GM23338 (cell line): ENCODE measurements around the gene FGF9. TPM values are rescaled to one million over a fixed set of nuclear protein-coding genes. Genes with fewer than 3 reads are reported as not detected.

Experiments used
- ATAC-seq: fragments of 200-7000 bp; cut with Tn5 transposase; 3 replicates; pipeline ENCODE4 v1.9.1; 2020
- DNase-seq: peaks from one replicate; pipeline ENCODE4 v3.0.0-alpha.2; 2015; ENCODE audit warnings: low spot score
- H2AFZ ChIP-seq: fragments of 200-600 bp; sonication (generic); 2 replicates; pipeline ENCODE4 v1.8.0; 2016; ENCODE audit warnings: antibody characterized with exemption, mild to moderate bottlenecking, moderate library complexity
- H3F3A ChIP-seq: fragments of 200-600 bp; sonication (generic); replicated peaks from 2 replicates; pipeline ENCODE4 v1.8.0; 2017; ENCODE audit warnings: antibody characterized with exemption, mixed run types, low read depth
- H3K27ac ChIP-seq: fragments of 200-600 bp; sonication (generic); 2 replicates; pipeline ENCODE4 v1.6.1; 2016; ENCODE audit warnings: low read depth
- H3K27me3 ChIP-seq: fragments of 200-600 bp; sonication (generic); 2 replicates; pipeline ENCODE4 v1.8.0; 2016; ENCODE audit warnings: mild to moderate bottlenecking, mixed run types, moderate library complexity; ENCODE audit not compliant: insufficient read depth
- H3K36me3 ChIP-seq: fragments of 200-600 bp; sonication (generic); 2 replicates; pipeline ENCODE4 v1.8.0; 2016; ENCODE audit warnings: mild to moderate bottlenecking; ENCODE audit not compliant: insufficient read depth
- H3K4me1 ChIP-seq: fragments of 200-600 bp; sonication (generic); 2 replicates; pipeline ENCODE4 v1.8.0; 2016; ENCODE audit warnings: mild to moderate bottlenecking, moderate library complexity; ENCODE audit not compliant: insufficient read depth
- H3K4me2 ChIP-seq: fragments of 200-600 bp; sonication (generic); 2 replicates; pipeline ENCODE4 v1.7.1; 2017; ENCODE audit warnings: mixed run types
- H3K4me3 ChIP-seq: fragments of 200-600 bp; sonication (generic); 2 replicates; pipeline ENCODE4 v1.6.1; 2016; ENCODE audit warnings: mixed run types
- H3K79me2 ChIP-seq: fragments of 200-600 bp; sonication (generic); replicated peaks from 2 replicates; pipeline ENCODE4 v1.8.0; 2017; ENCODE audit warnings: mild to moderate bottlenecking; ENCODE audit not compliant: insufficient read depth
- H3K9me2 ChIP-seq: fragments of 200-600 bp; sonication (generic); 2 replicates; pipeline ENCODE4 v1.8.0; 2017; ENCODE audit not compliant: insufficient read depth
- H4K20me1 ChIP-seq: fragments of 200-600 bp; sonication (generic); replicated peaks from 2 replicates; pipeline ENCODE4 v1.8.0; 2017; ENCODE audit warnings: mild to moderate bottlenecking; ENCODE audit not compliant: insufficient read depth
- H3K27ac Mint-ChIP-seq: 2 replicates; pipeline ENCODE4 v1.8.0; 2020; ENCODE audit warnings: inconsistent platforms, mild to moderate bottlenecking, moderate library complexity, mixed read lengths
- H3K27me3 Mint-ChIP-seq: 3 replicates; pipeline ENCODE4 v1.8.0; 2022; ENCODE audit warnings: low read depth, mild to moderate bottlenecking, moderate library complexity, mixed read lengths, inconsistent platforms; ENCODE audit not compliant: insufficient read depth, poor library complexity
- H3K36me3 Mint-ChIP-seq: 3 replicates; pipeline ENCODE4 v1.8.0; 2021; ENCODE audit warnings: low read depth, mild to moderate bottlenecking, inconsistent platforms, moderate library complexity, mixed read lengths
- H3K4me1 Mint-ChIP-seq: 3 replicates; pipeline ENCODE4 v1.8.0; 2020; ENCODE audit warnings: mild to moderate bottlenecking, inconsistent platforms, mixed read lengths
- H3K4me3 Mint-ChIP-seq: 3 replicates; pipeline ENCODE4 v1.8.0; 2021; ENCODE audit warnings: moderate library complexity, mild to moderate bottlenecking, inconsistent platforms, mixed read lengths
- H3K9me3 Mint-ChIP-seq: 3 replicates; pipeline ENCODE4 v1.8.0; 2020; ENCODE audit warnings: moderate library complexity, mild to moderate bottlenecking, inconsistent platforms, mixed read lengths
- CREB1 ChIP-seq: fragments of 250-450 bp; sonication (Bioruptor Pico); IDR thresholded peaks from 2 replicates; pipeline ENCODE4 v1.5.0; 2020; ENCODE audit warnings: low read depth, mild to moderate bottlenecking, moderate library complexity
- CTCF ChIP-seq, 2 experiments: fragments of 200-600 bp in 1 of 2; sonication (generic) in 1 of 2; conservative IDR thresholded peaks; 2 replicates each; pipeline versions ENCODE4 v1.5.1 to v1.6.1; 2016 to 2017; ENCODE audit warnings: antibody characterized with exemption in 2 of 2, low read depth in 2 of 2, mild to moderate bottlenecking in 2 of 2, moderate library complexity in 1 of 2
- ETS1 ChIP-seq: IDR thresholded peaks from 2 replicates; pipeline ENCODE4 v1.6.1; 2016; ENCODE audit warnings: antibody characterized with exemption
- EZH2 ChIP-seq: fragments of 200-600 bp; sonication (generic); IDR thresholded peaks from one replicate; pipeline ENCODE4 v1.8.0; 2017; ENCODE audit warnings: antibody characterized with exemption, mild to moderate bottlenecking, low read depth; ENCODE audit not compliant: unreplicated experiment
- EZH2phosphoT487 ChIP-seq: fragments of 200-600 bp; sonication (generic); IDR thresholded peaks from one replicate; pipeline ENCODE4 v1.8.1; 2018; ENCODE audit warnings: antibody characterized with exemption; ENCODE audit not compliant: unreplicated experiment
- JUNB ChIP-seq: IDR thresholded peaks from one replicate; pipeline ENCODE4 v1.6.1; 2016; ENCODE audit warnings: antibody characterized with exemption; ENCODE audit not compliant: unreplicated experiment
- NANOG ChIP-seq: IDR thresholded peaks from 2 replicates; pipeline ENCODE4 v1.6.1; 2016; ENCODE audit warnings: antibody characterized with exemption, borderline replicate concordance
- POLR2AphosphoS5 ChIP-seq: IDR thresholded peaks from 2 replicates; pipeline ENCODE4 v1.6.1; 2016; ENCODE audit warnings: antibody characterized with exemption, low read depth
- REST ChIP-seq: IDR thresholded peaks from one replicate; pipeline ENCODE4 v1.6.1; 2018; ENCODE audit warnings: antibody characterized with exemption; ENCODE audit not compliant: unreplicated experiment
- STAT1 ChIP-seq: IDR thresholded peaks from one replicate; pipeline ENCODE4 v1.6.1; 2016; ENCODE audit warnings: antibody characterized with exemption; ENCODE audit not compliant: unreplicated experiment
- ZNF114 ChIP-seq: fragments of 250-450 bp; sonication (Bioruptor Pico); IDR thresholded peaks from 2 replicates; pipeline ENCODE4 v1.5.0; 2020; ENCODE audit warnings: mild to moderate bottlenecking, moderate library complexity
- ZNF331 ChIP-seq: fragments of 250-450 bp; sonication (Bioruptor Pico); IDR thresholded peaks from 2 replicates; pipeline ENCODE4 v1.5.0; 2020; ENCODE audit warnings: low read depth, mild to moderate bottlenecking, moderate library complexity
- polyA plus RNA-seq: library from polyadenylated mRNA; unstranded; fragments of >200 nt; fragmentation: Nextera tagmentation; extraction: Ambion mirVana; gene quantifications from 2 replicates; pipeline ENCODE4 v1.2.1, GENCODE V29; 2016
- total RNA-seq: library from RNA; depleted of rRNA; stranded (reverse); fragments of >200 nt; shearing (Covaris generic); gene quantifications from 2 replicates; pipeline ENCODE4 v1.2.3, GENCODE V29; 2014
- TF ChIP-seq, protein P1 (sequence below): fragments of 250-450 bp; sonication (Bioruptor Pico); IDR thresholded peaks from 2 replicates; pipeline ENCODE4 v1.5.0; 2020; ENCODE audit warnings: mild to moderate bottlenecking, moderate library complexity

Gene FGF9
- total and polyA plus RNA-seq, 2 experiments from 2014 or later, result 0.27 TPM; not detected in 1

GRCh38 chr13:21685485-21686064 is 14.7 kb downstream of the FGF9 start:
- Histone ChIP-seq H3F3A (no peaks in the 10 kb centered on the region), H3K4me3 (no peak overlapping the region), H3K9me2 (no peaks in the 10 kb centered on the region), H2AFZ (no peak overlapping the region), H3K27ac (no peak overlapping the region), H3K36me3 (no peaks in the 10 kb centered on the region), H3K4me2 (no peak overlapping the region), H3K4me1 (no peaks in the 10 kb centered on the region), H3K79me2 (no peaks in the 10 kb centered on the region), H4K20me1 (no peaks in the 10 kb centered on the region), H3K27me3 (no peaks in the 10 kb centered on the region)
- Mint-ChIP-seq H3K4me1 (0 out of 3 replicates have a peak, but pooled peaks cover 3% of the 10 kb centered on the region), H3K27me3 (peaks cover 3% of the 10 kb centered on the region), H3K36me3 (no peaks in the 10 kb centered on the region), H3K9me3 (no peaks in the 10 kb centered on the region), H3K27ac (no peak overlapping the region), H3K4me3 (no peak overlapping the region)
- ATAC-seq (no peak), DNase-seq (no peak)
- TF ChIP-seq ZNF331 (CRISPR knock-in tag) (no peak), EZH2phosphoT487 (no peak), POLR2AphosphoS5 (no peak), STAT1 (no peak), CREB1 (no peak), ZNF114 (CRISPR knock-in tag) (no peak), CTCF (conservative IDR thresholded peaks at IDR 0.05; ENCODE audit: low read depth in 2 of 2) (no peak), NANOG (no peak), EZH2 (no peak), JUNB (no peak), REST (no peak), ETS1 (no peak)
- TF ChIP-seq, protein P1, sequence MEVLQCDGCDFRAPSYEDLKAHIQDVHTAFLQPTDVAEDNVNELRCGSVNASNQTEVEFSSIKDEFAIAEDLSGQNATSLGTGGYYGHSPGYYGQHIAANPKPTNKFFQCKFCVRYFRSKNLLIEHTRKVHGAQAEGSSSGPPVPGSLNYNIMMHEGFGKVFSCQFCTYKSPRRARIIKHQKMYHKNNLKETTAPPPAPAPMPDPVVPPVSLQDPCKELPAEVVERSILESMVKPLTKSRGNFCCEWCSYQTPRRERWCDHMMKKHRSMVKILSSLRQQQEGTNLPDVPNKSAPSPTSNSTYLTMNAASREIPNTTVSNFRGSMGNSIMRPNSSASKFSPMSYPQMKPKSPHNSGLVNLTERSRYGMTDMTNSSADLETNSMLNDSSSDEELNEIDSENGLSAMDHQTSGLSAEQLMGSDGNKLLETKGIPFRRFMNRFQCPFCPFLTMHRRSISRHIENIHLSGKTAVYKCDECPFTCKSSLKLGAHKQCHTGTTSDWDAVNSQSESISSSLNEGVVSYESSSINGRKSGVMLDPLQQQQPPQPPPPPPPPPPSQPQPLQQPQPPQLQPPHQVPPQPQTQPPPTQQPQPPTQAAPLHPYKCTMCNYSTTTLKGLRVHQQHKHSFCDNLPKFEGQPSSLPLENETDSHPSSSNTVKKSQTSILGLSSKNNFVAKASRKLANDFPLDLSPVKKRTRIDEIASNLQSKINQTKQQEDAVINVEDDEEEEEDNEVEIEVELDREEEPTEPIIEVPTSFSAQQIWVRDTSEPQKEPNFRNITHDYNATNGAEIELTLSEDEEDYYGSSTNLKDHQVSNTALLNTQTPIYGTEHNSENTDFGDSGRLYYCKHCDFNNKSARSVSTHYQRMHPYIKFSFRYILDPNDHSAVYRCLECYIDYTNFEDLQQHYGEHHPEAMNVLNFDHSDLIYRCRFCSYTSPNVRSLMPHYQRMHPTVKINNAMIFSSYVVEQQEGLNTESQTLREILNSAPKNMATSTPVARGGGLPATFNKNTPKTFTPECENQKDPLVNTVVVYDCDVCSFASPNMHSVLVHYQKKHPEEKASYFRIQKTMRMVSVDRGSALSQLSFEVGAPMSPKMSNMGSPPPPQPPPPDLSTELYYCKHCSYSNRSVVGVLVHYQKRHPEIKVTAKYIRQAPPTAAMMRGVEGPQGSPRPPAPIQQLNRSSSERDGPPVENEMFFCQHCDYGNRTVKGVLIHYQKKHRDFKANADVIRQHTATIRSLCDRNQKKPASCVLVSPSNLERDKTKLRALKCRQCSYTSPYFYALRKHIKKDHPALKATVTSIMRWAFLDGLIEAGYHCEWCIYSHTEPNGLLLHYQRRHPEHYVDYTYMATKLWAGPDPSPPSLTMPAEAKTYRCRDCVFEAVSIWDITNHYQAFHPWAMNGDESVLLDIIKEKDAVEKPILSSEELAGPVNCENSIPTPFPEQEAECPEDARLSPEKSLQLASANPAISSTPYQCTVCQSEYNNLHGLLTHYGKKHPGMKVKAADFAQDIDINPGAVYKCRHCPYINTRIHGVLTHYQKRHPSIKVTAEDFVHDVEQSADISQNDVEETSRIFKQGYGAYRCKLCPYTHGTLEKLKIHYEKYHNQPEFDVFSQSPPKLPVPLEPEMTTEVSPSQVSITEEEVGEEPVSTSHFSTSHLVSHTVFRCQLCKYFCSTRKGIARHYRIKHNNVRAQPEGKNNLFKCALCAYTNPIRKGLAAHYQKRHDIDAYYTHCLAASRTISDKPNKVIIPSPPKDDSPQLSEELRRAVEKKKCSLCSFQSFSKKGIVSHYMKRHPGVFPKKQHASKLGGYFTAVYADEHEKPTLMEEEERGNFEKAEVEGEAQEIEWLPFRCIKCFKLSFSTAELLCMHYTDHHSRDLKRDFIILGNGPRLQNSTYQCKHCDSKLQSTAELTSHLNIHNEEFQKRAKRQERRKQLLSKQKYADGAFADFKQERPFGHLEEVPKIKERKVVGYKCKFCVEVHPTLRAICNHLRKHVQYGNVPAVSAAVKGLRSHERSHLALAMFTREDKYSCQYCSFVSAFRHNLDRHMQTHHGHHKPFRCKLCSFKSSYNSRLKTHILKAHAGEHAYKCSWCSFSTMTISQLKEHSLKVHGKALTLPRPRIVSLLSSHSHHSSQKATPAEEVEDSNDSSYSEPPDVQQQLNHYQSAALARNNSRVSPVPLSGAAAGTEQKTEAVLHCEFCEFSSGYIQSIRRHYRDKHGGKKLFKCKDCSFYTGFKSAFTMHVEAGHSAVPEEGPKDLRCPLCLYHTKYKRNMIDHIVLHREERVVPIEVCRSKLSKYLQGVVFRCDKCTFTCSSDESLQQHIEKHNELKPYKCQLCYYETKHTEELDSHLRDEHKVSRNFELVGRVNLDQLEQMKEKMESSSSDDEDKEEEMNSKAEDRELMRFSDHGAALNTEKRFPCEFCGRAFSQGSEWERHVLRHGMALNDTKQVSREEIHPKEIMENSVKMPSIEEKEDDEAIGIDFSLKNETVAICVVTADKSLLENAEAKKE, result no peak
